Upper lobe of right lung (tissue), 1 donor: ENCODE results near the gene CENPE. TPM values are rescaled to one million over a fixed set of nuclear protein-coding genes. Genes with fewer than 3 reads are reported as not detected.

Experiments used
- ATAC-seq: fragments of 200-7000 bp; cut with Tn5 transposase; one replicate; pipeline ENCODE4 v1.9.1; 2020; ENCODE audit warnings: mild to moderate bottlenecking, moderate library complexity
- DNase-seq: peaks from one replicate; pipeline ENCODE4 v3.0.0-alpha.2; 2020
- H3K27ac ChIP-seq: fragments of 200-600 bp; one replicate; pipeline ENCODE4 v1.8.0; 2022
- H3K27me3 ChIP-seq: fragments of 200-600 bp; one replicate; pipeline ENCODE4 v1.8.0; 2022; ENCODE audit warnings: mild to moderate bottlenecking
- H3K36me3 ChIP-seq: fragments of 200-600 bp; one replicate; pipeline ENCODE4 v1.8.0; 2022
- H3K4me1 ChIP-seq: fragments of 200-600 bp; one replicate; pipeline ENCODE4 v1.8.0; 2022
- H3K4me3 ChIP-seq: fragments of 200-600 bp; one replicate; pipeline ENCODE4 v1.8.0; 2022; ENCODE audit warnings: mild to moderate bottlenecking
- H3K9me3 ChIP-seq: fragments of 200-600 bp; one replicate; pipeline ENCODE4 v1.8.0; 2022
- intact Hi-C: fragments of 100-400 bp; cut with DNase I; formaldehyde crosslinking; loops from one replicate; pipeline ENCODE4 v1.11.0; 2022
- total RNA-seq: library from RNA; stranded (reverse); fragmentation: NEBNext Ultra II Directional; extraction: Animal tissue kit (Norgen Biotek cat#: 25700); gene quantifications from one replicate; pipeline ENCODE4 v1.2.1, GENCODE V29; 2021
- TF ChIP-seq, protein P1 (sequence below): fragments of 200-600 bp; IDR thresholded peaks from one replicate; pipeline ENCODE4 v1.8.0; 2022; ENCODE audit warnings: antibody characterized with exemption
- donor health status: DM: no; HTN: yes; CAD: no; lungs with severe emphysema.

The CENPE gene
- total RNA-seq, 1 donor from 2014 or later: 0.78 TPM

GRCh38 chr4:103100691-103101090 is 97.5 kb downstream of the CENPE start:
- H3K9me3 ChIP-seq: no peaks in the 10 kb centered on the region
- no peak overlapping the region for H3K27ac ChIP-seq
- intact Hi-C loops: no loop called here
- TF ChIP-seq, protein P1, sequence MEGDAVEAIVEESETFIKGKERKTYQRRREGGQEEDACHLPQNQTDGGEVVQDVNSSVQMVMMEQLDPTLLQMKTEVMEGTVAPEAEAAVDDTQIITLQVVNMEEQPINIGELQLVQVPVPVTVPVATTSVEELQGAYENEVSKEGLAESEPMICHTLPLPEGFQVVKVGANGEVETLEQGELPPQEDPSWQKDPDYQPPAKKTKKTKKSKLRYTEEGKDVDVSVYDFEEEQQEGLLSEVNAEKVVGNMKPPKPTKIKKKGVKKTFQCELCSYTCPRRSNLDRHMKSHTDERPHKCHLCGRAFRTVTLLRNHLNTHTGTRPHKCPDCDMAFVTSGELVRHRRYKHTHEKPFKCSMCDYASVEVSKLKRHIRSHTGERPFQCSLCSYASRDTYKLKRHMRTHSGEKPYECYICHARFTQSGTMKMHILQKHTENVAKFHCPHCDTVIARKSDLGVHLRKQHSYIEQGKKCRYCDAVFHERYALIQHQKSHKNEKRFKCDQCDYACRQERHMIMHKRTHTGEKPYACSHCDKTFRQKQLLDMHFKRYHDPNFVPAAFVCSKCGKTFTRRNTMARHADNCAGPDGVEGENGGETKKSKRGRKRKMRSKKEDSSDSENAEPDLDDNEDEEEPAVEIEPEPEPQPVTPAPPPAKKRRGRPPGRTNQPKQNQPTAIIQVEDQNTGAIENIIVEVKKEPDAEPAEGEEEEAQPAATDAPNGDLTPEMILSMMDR: no peak
- peaks cover 17% of the 10 kb centered on the region for H3K4me1 ChIP-seq
- no peak for DNase-seq
- H3K36me3 ChIP-seq: no peaks in the 10 kb centered on the region
- no peak overlapping the region for H3K4me3 ChIP-seq
- ATAC-seq: no peak
- H3K27me3 ChIP-seq: no peaks in the 10 kb centered on the region

DNA sequence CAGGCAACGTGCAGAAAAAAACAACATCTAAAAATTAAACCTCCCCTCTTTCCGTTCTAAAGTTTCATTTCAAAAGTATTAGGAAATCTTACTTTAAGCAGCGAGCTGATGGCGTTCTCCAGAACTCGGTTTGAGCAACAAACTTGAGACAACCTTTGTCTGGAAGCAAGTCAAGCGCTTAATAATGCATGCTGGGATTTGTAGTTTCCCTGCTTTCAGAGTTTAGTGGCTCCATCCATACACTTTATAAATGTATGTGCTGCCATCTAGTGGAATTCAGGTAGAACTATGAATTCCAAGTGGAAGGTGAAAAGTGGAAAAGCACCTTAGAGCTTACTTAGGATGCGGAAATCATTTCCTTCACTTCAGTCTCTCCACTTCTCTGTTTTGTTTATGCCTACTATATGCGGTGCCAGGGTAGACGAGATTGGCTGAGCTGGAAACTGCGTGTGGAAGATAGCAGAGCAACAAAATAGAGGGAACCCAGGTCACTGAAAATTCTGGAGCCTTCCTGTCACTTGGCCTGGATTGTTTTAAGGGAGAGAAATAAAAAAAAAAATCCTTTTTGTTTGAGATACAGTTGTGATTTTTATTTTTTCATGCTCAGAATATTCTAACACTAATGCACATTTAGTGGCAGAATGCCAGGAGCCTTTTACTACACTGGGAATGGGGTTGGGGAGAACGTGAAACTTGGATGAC is 98.3 kb downstream of the CENPE start, which contains the start of gene BDH2:
Gene BDH2 (minus strand): TSS at position 144 of the 702 bp plus-strand sequence. CDS start 3,580 bp downstream, outside the sequence.
- DNase-seq: no peak
- Histone ChIP-seq H3K36me3 (no peaks in the 10 kb centered on the region), H3K9me3 (no peaks in the 10 kb centered on the region), H3K27ac (peak within 1 kb of the TSS; percentile 86), H3K4me1 (peaks cover 17% of the 10 kb centered on the region), H3K4me3 (peak within 1 kb of the TSS; percentile 66), H3K27me3 (no peaks in the 10 kb centered on the region)
- peak; percentile 98 for ATAC-seq
- intact Hi-C loops: loop anchor here (10.0 kb wide), 1 partner anchor 665 kb away; no protein-coding TSS in a partner anchor
- TF ChIP-seq, protein P1: peak; percentile 81

DNA sequence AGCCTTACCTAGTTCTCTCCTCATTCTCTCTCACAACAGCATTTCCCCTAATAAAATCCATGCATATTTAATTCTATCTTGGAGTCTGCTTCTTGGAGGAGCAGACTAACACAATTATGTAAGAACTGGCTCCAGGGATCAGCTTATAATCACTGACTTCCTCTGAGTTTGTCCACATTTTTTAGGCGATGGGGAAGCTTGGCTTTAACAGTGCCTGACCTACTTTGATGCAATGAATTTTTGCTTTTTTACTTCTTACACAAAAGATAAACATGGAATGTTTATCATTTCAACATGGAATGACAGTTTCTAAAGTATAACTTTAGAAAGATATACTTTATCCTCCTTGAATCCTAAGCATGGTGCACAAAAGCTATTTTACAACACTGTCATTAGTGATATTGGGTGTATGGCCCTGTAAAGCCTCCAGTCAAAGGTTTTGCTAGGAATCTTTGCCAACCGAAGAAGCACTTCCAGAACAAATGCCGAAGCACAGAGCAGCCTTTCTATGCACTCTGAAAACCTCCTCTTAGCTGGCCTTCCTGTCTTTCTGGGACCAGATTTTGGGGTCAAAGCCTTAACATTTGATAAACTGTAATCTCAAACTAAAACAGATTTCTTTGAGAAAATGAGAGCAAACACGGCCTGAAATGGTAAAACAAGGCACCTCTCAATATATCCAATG is 99.2 kb downstream of the CENPE start:
- Histone ChIP-seq H3K9me3 (no peaks in the 10 kb centered on the region), H3K36me3 (peaks cover 3% of the 10 kb centered on the region), H3K27ac (peak overlapping the region; percentile 86), H3K27me3 (no peaks in the 10 kb centered on the region), H3K4me3 (peak overlapping the region; percentile 66), H3K4me1 (peaks cover 17% of the 10 kb centered on the region)
- ATAC-seq (no peak), DNase-seq (no peak)
- TF ChIP-seq, protein P1: no peak
- intact Hi-C loops: loop anchor here (10.0 kb wide), 1 partner anchor 664 kb away; no protein-coding TSS in a partner anchor

GRCh38 chr4:103098341-103098740 is 99.8 kb downstream of the CENPE start:
- Histone ChIP-seq H3K4me3 (peak overlapping the region; percentile 66), H3K27me3 (no peaks in the 10 kb centered on the region), H3K4me1 (peaks cover 17% of the 10 kb centered on the region), H3K27ac (peak overlapping the region; percentile 15), H3K36me3 (peaks cover 5% of the 10 kb centered on the region), H3K9me3 (no peaks in the 10 kb centered on the region)
- TF ChIP-seq, protein P1: no peak
- DNase-seq: no peak
- ATAC-seq: no peak
- intact Hi-C loops: loop anchor here (10.0 kb wide), 1 partner anchor 664 kb away; no protein-coding TSS in a partner anchor

- TF ChIP-seq, protein P1: no peak
- ATAC-seq (peak; percentile 34), DNase-seq (no peak)
- intact Hi-C loops: loop anchor here (10.0 kb wide), 1 partner anchor 662 kb away; no protein-coding TSS in a partner anchor
- Histone ChIP-seq H3K36me3 (peaks cover 9% of the 10 kb centered on the region), H3K4me1 (peaks cover 17% of the 10 kb centered on the region), H3K27ac (no peak overlapping the region), H3K27me3 (no peaks in the 10 kb centered on the region), H3K9me3 (no peaks in the 10 kb centered on the region), H3K4me3 (no peak overlapping the region)
Observed at GRCh38 chr4:103097112-103097511, 101.0 kb downstream of the CENPE start.
